IMR-90 (cell line): ENCODE data around the gene HS6ST2.

Experiments used
- CEBPB ChIP-seq: IDR thresholded peaks from 2 replicates; pipeline ENCODE4 v1.6.1; 2012; ENCODE audit warnings: low read depth, low read length, improper control_type of control experiment
- MAZ ChIP-seq: IDR thresholded peaks from 2 replicates; pipeline ENCODE4 v1.6.1; 2012; ENCODE audit warnings: low read depth, mild to moderate bottlenecking, low read length, improper control_type of control experiment, moderate library complexity, borderline replicate concordance
- TF ChIP-seq, protein P1 (sequence below): conservative IDR thresholded peaks from 2 replicates; pipeline ENCODE4 v1.5.1; 2012; ENCODE audit warnings: mild to moderate bottlenecking, low read depth, low read length, improper control_type of control experiment
- TF ChIP-seq, protein P2 (sequence below): fragments of 150-350 bp; IDR thresholded peaks from 2 replicates; pipeline ENCODE4 v1.6.1; 2017; ENCODE audit warnings: mild to moderate bottlenecking, antibody characterized with exemption, low read length, low read depth

DNA sequence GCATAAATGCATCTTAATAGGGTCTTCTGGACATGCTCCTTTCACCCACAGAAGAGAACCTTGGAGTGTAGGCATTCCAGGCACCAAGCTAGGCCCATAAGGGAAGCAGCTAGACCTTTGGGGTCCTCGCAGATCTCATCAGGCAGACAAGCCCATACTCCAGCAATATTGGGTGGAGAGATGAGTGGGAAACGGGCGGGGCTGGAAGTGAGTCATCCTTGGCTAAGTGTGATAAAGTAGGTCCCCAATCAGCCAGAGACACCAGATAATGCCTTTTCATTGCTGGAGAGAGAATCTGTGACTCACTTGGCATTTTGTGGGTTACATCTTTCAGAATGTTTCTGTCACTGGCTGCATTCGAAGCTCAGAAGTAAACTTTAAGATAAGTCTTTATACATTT lies 336.3 kb downstream of the HS6ST2 start:
- TF ChIP-seq, protein P1, sequence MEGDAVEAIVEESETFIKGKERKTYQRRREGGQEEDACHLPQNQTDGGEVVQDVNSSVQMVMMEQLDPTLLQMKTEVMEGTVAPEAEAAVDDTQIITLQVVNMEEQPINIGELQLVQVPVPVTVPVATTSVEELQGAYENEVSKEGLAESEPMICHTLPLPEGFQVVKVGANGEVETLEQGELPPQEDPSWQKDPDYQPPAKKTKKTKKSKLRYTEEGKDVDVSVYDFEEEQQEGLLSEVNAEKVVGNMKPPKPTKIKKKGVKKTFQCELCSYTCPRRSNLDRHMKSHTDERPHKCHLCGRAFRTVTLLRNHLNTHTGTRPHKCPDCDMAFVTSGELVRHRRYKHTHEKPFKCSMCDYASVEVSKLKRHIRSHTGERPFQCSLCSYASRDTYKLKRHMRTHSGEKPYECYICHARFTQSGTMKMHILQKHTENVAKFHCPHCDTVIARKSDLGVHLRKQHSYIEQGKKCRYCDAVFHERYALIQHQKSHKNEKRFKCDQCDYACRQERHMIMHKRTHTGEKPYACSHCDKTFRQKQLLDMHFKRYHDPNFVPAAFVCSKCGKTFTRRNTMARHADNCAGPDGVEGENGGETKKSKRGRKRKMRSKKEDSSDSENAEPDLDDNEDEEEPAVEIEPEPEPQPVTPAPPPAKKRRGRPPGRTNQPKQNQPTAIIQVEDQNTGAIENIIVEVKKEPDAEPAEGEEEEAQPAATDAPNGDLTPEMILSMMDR: no peak
- TF ChIP-seq, protein P2, sequence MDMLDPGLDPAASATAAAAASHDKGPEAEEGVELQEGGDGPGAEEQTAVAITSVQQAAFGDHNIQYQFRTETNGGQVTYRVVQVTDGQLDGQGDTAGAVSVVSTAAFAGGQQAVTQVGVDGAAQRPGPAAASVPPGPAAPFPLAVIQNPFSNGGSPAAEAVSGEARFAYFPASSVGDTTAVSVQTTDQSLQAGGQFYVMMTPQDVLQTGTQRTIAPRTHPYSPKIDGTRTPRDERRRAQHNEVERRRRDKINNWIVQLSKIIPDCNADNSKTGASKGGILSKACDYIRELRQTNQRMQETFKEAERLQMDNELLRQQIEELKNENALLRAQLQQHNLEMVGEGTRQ: no peak
- no peak for TF ChIP-seq MAZ
- TF ChIP-seq CEBPB: no peak
